Osteocyte (in vitro differentiated cells): Measurements from ENCODE around the gene MLANA. TPM values are rescaled to one million over a fixed set of nuclear protein-coding genes. Genes with fewer than 3 reads are reported as not detected.

ENCODE experiments used
- DNase-seq: peaks from one replicate; pipeline ENCODE4 v3.0.0; 2021; ENCODE audit warnings: mixed read lengths; ENCODE audit not compliant: unreplicated experiment; ENCODE audit errors: extremely low spot score
- H3K27ac Mint-ChIP-seq: one replicate; pipeline ENCODE4 v1.8.0; 2021; ENCODE audit warnings: mild to moderate bottlenecking, mixed read lengths; ENCODE audit not compliant: unreplicated experiment
- H3K27me3 Mint-ChIP-seq: one replicate; pipeline ENCODE4 v1.8.0; 2021; ENCODE audit warnings: mixed read lengths; ENCODE audit not compliant: unreplicated experiment
- H3K36me3 Mint-ChIP-seq: one replicate; pipeline ENCODE4 v1.8.0; 2021; ENCODE audit warnings: mixed read lengths; ENCODE audit not compliant: unreplicated experiment
- H3K4me1 Mint-ChIP-seq: one replicate; pipeline ENCODE4 v1.8.0; 2021; ENCODE audit warnings: mixed read lengths; ENCODE audit not compliant: unreplicated experiment
- H3K4me3 Mint-ChIP-seq: one replicate; pipeline ENCODE4 v1.8.0; 2021; ENCODE audit warnings: mild to moderate bottlenecking, moderate library complexity, mixed read lengths; ENCODE audit not compliant: unreplicated experiment
- H3K9me3 Mint-ChIP-seq: one replicate; pipeline ENCODE4 v1.8.0; 2021; ENCODE audit warnings: mixed read lengths; ENCODE audit not compliant: unreplicated experiment
- CTCF ChIP-seq: fragments of 200-600 bp; sonication (generic); IDR thresholded peaks from 2 replicates; pipeline ENCODE4 v1.5.0; 2021; ENCODE audit warnings: antibody characterized with exemption, mild to moderate bottlenecking, moderate library complexity
- total RNA-seq: library from RNA; stranded (reverse); gene quantifications from 2 replicates; pipeline ENCODE4 v1.2.1, GENCODE V29; 2021

Gene MLANA
- total RNA-seq, 1 donor from 2014 or later: not detected

- no peak overlapping the region for H3K27ac Mint-ChIP-seq
- H3K36me3 Mint-ChIP-seq: peaks cover 22% of the 10 kb centered on the region
- H3K4me3 Mint-ChIP-seq: no peak overlapping the region
- no peak for DNase-seq
- H3K9me3 Mint-ChIP-seq: no peaks in the 10 kb centered on the region
- H3K27me3 Mint-ChIP-seq: no peaks in the 10 kb centered on the region
- peaks cover 3% of the 10 kb centered on the region for H3K4me1 Mint-ChIP-seq
- TF ChIP-seq CTCF: no peak
Measured at GRCh38 chr9:5897851-5898250, 7.2 kb downstream of the MLANA start.

- no peak for DNase-seq
- peaks cover 3% of the 10 kb centered on the region for H3K4me1 Mint-ChIP-seq
- no peak overlapping the region for H3K4me3 Mint-ChIP-seq
- no peaks in the 10 kb centered on the region for H3K27me3 Mint-ChIP-seq
- no peak overlapping the region for H3K27ac Mint-ChIP-seq
- H3K9me3 Mint-ChIP-seq: no peaks in the 10 kb centered on the region
- H3K36me3 Mint-ChIP-seq: peaks cover 22% of the 10 kb centered on the region
- peak; percentile 27 for TF ChIP-seq CTCF
Measured at GRCh38 chr9:5899292-5899691, 8.6 kb downstream of the MLANA start.

- no peak overlapping the region for H3K27ac Mint-ChIP-seq
- peaks cover 3% of the 10 kb centered on the region for H3K4me1 Mint-ChIP-seq
- H3K36me3 Mint-ChIP-seq: peaks cover 30% of the 10 kb centered on the region
- no peak for TF ChIP-seq CTCF
- no peaks in the 10 kb centered on the region for H3K27me3 Mint-ChIP-seq
- no peak for DNase-seq
- H3K9me3 Mint-ChIP-seq: no peaks in the 10 kb centered on the region
- H3K4me3 Mint-ChIP-seq: no peak overlapping the region
Measured at GRCh38 chr9:5900622-5901021, 9.9 kb downstream of the MLANA start.

- Mint-ChIP-seq H3K4me1 (peaks cover 3% of the 10 kb centered on the region), H3K27me3 (no peaks in the 10 kb centered on the region), H3K9me3 (no peaks in the 10 kb centered on the region), H3K36me3 (peaks cover 24% of the 10 kb centered on the region), H3K4me3 (no peak overlapping the region), H3K27ac (no peak overlapping the region)
- DNase-seq: no peak
- no peak for TF ChIP-seq CTCF
Measured at GRCh38 chr9:5902377-5902776, 11.7 kb downstream of the MLANA start.

GRCh38 chr9:5908918-5909317 lies 18.2 kb downstream of the MLANA start:
- DNase-seq: no peak
- Mint-ChIP-seq H3K4me1 (peaks cover 2% of the 10 kb centered on the region), H3K36me3 (peaks cover 16% of the 10 kb centered on the region), H3K27ac (no peak overlapping the region), H3K27me3 (no peaks in the 10 kb centered on the region), H3K4me3 (no peak overlapping the region), H3K9me3 (no peaks in the 10 kb centered on the region)
- TF ChIP-seq CTCF: no peak
